Peyer's patch (tissue), 4 donors: ENCODE data around the gene GREM2. TPM values are rescaled to one million over a fixed set of nuclear protein-coding genes. Genes with fewer than 3 reads are reported as not detected.

Source experiments
- DNase-seq, 3 donors: peaks; one replicate each; pipeline ENCODE4 v3.0.0-alpha.2; 2017 to 2019
- H3K27ac ChIP-seq, 4 donors: fragments of 200-600 bp; sonication (generic); one replicate each; pipeline ENCODE4 v1.5.1; 2016 to 2019
- H3K27me3 ChIP-seq, 2 donors: fragments of 200-600 bp; sonication (generic); one replicate each; pipeline ENCODE4 v1.5.1; 2019
- H3K36me3 ChIP-seq, 3 donors: fragments of 200-600 bp; sonication (generic); one replicate each; pipeline ENCODE4 v1.5.1; 2016 to 2019
- H3K4me1 ChIP-seq, 4 donors: fragments of 200-600 bp; sonication (generic); one replicate each; pipeline ENCODE4 v1.5.1; 2016 to 2019
- H3K4me3 ChIP-seq, 4 donors: fragments of 200-600 bp; sonication (generic); 1 replicate in 3 of 4; 2 replicates in 1 of 4; pipeline ENCODE4 v1.5.1; 2016 to 2019; ENCODE audit warnings: mild to moderate bottlenecking in 1 of 4
- H3K9me3 ChIP-seq, 4 donors: fragments of 200-600 bp; sonication (generic); one replicate each; pipeline ENCODE4 v1.5.1; 2016 to 2019; ENCODE audit warnings: mild to moderate bottlenecking in 1 of 4
- POLR2A ChIP-seq, 2 donors: fragments of 450-650 bp; IDR thresholded peaks; one replicate each; pipeline ENCODE4 v1.5.1; 2017; ENCODE audit warnings: antibody characterized with exemption in 2 of 2, mild to moderate bottlenecking in 2 of 2, moderate library complexity in 2 of 2
- total RNA-seq, 4 donors: library from RNA; depleted of rRNA; stranded (reverse); fragments of >200 nt; gene quantifications; one replicate each; pipeline ENCODE4 v1.1.0, GENCODE V29; 2016
- TF ChIP-seq, protein P1 (sequence below), 6 experiments: fragments of 450-650 bp in 4 of 6; fragments of 200-600 bp in 2 of 6; sonication (generic) in 1 of 6; IDR thresholded peaks; one replicate each; pipeline ENCODE4 v1.5.1; 2017 to 2019; ENCODE audit warnings: antibody characterized with exemption in 6 of 6, mild to moderate bottlenecking in 3 of 6, moderate library complexity in 1 of 6

GREM2 gene
- total RNA-seq, 4 donors from 2014 or later = 1.3 to 7.4 (median 3.2) TPM

DNA sequence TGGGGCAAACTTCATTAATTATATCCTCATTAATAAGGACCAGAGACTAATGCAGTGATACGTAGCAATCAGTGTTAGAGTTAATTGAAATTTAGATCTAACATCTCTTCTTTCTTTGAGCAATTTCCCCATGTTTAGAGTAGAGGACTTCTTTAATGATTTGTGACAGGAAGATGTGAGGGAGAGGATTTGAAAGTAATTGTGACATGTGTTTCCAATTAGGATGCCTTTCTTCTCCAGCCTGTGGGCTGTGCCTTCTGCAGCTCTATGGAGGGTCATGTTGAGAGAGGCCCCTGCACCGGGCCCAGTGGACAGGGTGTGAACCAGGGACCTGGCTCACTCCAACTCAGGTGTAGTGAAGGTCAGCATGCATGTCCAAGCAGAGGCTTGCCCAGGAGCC lies 103.0 kb downstream of the GREM2 start:
- H3K4me3 ChIP-seq = no peak overlapping the region
- H3K36me3 ChIP-seq = no peaks in the 10 kb centered on the region

DNA sequence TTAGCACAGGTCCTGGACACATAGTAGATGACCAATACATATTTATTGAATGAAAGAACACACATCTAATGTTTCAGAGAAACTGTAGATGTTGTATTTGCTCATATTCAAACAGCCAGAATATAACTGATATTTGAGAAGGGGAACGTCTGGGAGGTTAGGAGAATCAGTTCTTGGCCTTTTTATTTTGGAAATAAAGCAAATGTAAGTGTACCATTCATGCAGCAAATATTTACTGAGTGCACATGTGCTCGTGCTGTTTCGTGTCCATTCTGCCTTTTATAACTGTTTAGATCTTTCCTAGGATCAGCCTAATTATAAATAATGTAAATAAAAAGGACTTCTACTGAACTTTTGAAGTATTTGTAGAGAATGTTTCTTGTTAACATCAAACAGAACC lies 103.8 kb downstream of the GREM2 start:
- Histone ChIP-seq H3K36me3 (no peaks in the 10 kb centered on the region), H3K4me3 (no peak overlapping the region), H3K27me3 (no peaks in the 10 kb centered on the region), H3K27ac (no peak overlapping the region), H3K4me1 (no peaks in the 10 kb centered on the region), H3K9me3 (no peaks in the 10 kb centered on the region)
- TF ChIP-seq POLR2A (IDR thresholded peaks at IDR 0.05) = no peak
- TF ChIP-seq, protein P1, sequence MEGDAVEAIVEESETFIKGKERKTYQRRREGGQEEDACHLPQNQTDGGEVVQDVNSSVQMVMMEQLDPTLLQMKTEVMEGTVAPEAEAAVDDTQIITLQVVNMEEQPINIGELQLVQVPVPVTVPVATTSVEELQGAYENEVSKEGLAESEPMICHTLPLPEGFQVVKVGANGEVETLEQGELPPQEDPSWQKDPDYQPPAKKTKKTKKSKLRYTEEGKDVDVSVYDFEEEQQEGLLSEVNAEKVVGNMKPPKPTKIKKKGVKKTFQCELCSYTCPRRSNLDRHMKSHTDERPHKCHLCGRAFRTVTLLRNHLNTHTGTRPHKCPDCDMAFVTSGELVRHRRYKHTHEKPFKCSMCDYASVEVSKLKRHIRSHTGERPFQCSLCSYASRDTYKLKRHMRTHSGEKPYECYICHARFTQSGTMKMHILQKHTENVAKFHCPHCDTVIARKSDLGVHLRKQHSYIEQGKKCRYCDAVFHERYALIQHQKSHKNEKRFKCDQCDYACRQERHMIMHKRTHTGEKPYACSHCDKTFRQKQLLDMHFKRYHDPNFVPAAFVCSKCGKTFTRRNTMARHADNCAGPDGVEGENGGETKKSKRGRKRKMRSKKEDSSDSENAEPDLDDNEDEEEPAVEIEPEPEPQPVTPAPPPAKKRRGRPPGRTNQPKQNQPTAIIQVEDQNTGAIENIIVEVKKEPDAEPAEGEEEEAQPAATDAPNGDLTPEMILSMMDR (IDR thresholded peaks at IDR 0.05) = no peak
- no peak for DNase-seq

More for the DNA sequence above, 103.0 kb downstream of the GREM2 start:
- H3K27ac ChIP-seq = no peak overlapping the region
- DNase-seq = no peak
- no peak for TF ChIP-seq POLR2A (IDR thresholded peaks at IDR 0.05)
- TF ChIP-seq, protein P1 (IDR thresholded peaks at IDR 0.05) = no peak
- H3K4me1 ChIP-seq = no peaks in the 10 kb centered on the region
- H3K27me3 ChIP-seq = no peaks in the 10 kb centered on the region
- no peaks in the 10 kb centered on the region for H3K9me3 ChIP-seq

DNA sequence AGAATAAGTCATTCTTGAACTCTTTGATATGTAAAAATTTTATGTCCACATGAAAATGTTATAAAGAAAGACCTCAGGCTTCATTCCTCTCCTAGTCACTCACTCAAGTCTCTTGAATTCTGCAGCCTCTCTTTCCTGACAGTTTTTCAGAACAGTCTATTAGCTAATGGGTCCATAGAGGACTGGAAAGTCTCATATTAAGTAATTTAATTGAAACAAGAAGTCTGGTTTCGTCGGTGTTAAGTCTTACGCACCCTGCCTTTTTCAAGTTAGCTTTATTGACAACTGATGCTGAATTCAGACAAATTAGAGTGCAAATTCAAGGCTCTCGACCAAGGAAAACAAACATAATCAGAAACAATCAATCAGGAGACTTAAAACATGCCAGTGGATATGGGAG lies 105.8 kb downstream of the GREM2 start:
- no peak for DNase-seq
- H3K9me3 ChIP-seq = no peaks in the 10 kb centered on the region

DNA sequence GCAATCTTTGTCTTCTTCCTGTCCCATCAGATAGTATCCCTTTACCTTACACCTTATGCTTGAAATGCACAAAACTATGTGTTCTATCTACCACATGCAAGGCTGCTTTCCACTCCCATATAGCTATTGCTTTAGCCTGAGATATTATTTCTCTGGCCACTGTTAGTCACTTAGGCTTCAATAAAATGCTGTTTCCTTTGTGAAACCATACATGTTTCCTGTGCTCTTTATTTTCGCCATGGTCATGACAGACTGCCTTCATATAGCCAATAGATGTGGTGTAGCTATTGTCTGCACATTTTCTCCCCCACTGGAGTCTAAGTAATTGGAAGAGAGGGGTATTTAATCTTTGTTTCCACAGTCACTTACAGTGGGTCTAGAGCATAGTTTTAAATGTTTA lies 108.4 kb downstream of the GREM2 start:
- Histone ChIP-seq H3K4me1 (no peaks in the 10 kb centered on the region), H3K36me3 (no peaks in the 10 kb centered on the region), H3K27ac (no peak overlapping the region), H3K27me3 (no peaks in the 10 kb centered on the region), H3K9me3 (no peaks in the 10 kb centered on the region), H3K4me3 (no peak overlapping the region)
- DNase-seq = no peak
- no peak for TF ChIP-seq POLR2A (IDR thresholded peaks at IDR 0.05)
- TF ChIP-seq, protein P1 (IDR thresholded peaks at IDR 0.05) = no peak

More for the DNA sequence above, 105.8 kb downstream of the GREM2 start:
- no peaks in the 10 kb centered on the region for H3K27me3 ChIP-seq
- H3K27ac ChIP-seq = no peak overlapping the region
- no peak overlapping the region for H3K4me3 ChIP-seq
- no peaks in the 10 kb centered on the region for H3K4me1 ChIP-seq
- H3K36me3 ChIP-seq = no peaks in the 10 kb centered on the region
- TF ChIP-seq, protein P1 (IDR thresholded peaks at IDR 0.05) = no peak
- no peak for TF ChIP-seq POLR2A (IDR thresholded peaks at IDR 0.05)

DNA sequence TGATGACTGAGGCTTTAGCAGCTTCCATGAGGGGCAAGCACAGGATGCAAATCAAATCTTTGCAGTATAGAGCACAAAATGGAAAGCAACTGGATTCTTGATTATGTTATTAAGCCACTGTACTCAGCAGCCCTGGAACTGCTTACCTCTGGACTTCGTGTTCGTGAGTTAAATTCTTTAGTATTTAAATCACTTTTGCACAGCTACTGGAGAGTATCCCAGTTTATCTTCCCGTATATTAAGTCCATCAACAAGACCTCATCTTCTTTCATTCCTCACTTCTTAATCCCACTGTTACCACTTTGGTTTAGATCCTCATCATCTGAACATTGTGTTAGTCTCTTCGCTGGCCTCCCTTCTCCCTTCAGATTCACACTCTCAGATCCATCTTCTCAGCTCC lies 108.9 kb downstream of the GREM2 start:
- Histone ChIP-seq H3K27ac (no peak overlapping the region), H3K4me3 (no peak overlapping the region), H3K27me3 (no peaks in the 10 kb centered on the region), H3K9me3 (no peaks in the 10 kb centered on the region), H3K36me3 (no peaks in the 10 kb centered on the region), H3K4me1 (no peaks in the 10 kb centered on the region)
- DNase-seq = no peak
- TF ChIP-seq POLR2A (IDR thresholded peaks at IDR 0.05) = no peak

DNA sequence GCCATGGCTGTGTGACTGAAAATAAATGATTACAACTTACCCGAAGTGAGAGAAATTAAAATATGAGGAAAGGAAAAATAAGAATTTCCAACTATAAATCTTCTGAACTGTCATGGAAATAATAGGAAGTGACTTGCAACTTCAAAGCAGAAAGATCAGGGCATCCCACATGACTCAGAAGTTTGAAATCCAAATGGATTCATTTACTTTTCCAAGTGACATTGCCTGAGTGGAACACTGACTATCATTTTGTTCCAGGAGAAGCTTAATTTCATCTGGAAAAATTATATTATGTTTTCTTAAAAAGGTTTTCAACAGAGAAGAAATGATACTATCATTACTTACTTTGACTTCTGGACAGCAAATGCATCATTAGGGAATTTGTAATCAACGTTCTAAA lies 110.8 kb downstream of the GREM2 start:
- Histone ChIP-seq H3K36me3 (no peaks in the 10 kb centered on the region), H3K27ac (no peak overlapping the region), H3K9me3 (no peaks in the 10 kb centered on the region), H3K4me3 (no peak overlapping the region), H3K4me1 (no peaks in the 10 kb centered on the region), H3K27me3 (no peaks in the 10 kb centered on the region)
- no peak for TF ChIP-seq POLR2A (IDR thresholded peaks at IDR 0.05)
- DNase-seq = no peak

DNA sequence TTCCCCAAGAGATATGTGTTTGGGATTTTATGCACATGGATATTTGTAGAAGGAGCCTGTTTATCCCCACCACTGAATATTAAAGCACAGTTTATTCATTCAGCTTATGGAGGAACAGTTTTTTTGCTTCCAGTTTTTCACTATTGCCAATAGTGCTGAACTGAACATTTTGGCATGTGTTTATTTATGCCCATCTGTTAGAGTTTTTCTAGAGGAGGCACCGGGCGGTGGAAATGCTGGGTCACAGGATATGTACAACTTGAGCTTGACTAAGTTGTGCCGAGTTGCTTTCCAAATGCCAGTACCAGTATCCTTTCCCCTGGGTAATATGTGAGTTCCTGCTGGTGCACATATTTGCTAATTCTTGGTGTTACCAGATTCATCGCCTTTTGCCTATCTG lies 111.3 kb downstream of the GREM2 start:
- TF ChIP-seq, protein P1 (IDR thresholded peaks at IDR 0.05) = no peak
- TF ChIP-seq POLR2A (IDR thresholded peaks at IDR 0.05) = no peak
- Histone ChIP-seq H3K27me3 (no peaks in the 10 kb centered on the region), H3K9me3 (no peaks in the 10 kb centered on the region), H3K36me3 (no peaks in the 10 kb centered on the region), H3K4me1 (no peaks in the 10 kb centered on the region), H3K4me3 (no peak overlapping the region), H3K27ac (no peak overlapping the region)
- DNase-seq = no peak
